HG03039 (cell line): ENCODE results near the gene EIF5A.

ENCODE experiments used
- ATAC-seq: cut with Tn5 transposase; IDR thresholded peaks from one replicate; pipeline ENCODE4 v1.9.1; 2021; ENCODE audit warnings: mild to moderate bottlenecking, moderate library complexity; ENCODE audit not compliant: unreplicated experiment

The EIF5A gene

GRCh38 chr17:7306911-7307685 lies at the start of gene EIF5A:
EIF5A (plus strand) TSS chr17:7307628; CDS start chr17:7309636, 2,008 bp downstream.
- peak; percentile 64 for ATAC-seq

DNA sequence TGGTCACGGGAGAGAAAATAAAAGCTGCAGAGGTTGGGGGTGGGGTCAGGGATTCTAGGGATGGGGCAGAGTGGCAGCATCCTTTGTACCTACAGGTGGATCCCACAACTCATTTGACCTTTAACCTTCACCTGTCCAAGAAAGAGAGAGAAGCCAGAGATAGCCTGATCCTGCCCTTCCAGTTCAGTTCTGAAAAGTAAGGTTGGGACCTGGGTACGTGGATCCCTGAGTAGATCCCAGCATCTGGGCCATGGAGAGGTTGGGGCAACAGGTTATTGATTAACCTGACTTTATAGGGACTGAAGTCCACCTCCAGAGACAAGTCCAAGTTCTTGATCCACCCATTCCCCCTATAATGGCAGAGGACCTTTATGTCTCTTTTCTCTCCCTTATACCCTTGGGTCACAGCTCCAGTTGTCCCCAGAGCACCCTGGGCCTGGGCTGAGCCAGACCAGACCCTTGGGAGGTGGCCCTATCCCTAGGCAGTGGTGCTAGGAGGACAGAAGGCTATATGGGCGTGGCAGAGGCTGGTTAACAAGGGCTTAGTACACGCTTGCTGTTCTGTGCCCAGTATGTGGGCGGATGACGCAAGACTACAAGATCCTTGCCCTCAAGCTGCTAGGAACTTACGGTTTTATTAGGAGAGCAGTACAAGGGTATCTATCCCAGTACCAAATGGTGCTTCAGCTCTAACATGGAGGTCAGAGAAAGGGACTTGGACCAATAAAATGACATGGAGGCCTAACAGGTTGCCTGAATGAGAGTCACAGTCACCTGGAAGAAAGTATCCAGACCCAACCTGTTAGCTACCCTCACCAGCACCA lies 48.5 kb upstream of the EIF5A start:
- no peak for ATAC-seq

- ATAC-seq = no peak
These were observed 47.9 kb upstream of the EIF5A start for GRCh38 chr17:7259555-7259889.

DNA sequence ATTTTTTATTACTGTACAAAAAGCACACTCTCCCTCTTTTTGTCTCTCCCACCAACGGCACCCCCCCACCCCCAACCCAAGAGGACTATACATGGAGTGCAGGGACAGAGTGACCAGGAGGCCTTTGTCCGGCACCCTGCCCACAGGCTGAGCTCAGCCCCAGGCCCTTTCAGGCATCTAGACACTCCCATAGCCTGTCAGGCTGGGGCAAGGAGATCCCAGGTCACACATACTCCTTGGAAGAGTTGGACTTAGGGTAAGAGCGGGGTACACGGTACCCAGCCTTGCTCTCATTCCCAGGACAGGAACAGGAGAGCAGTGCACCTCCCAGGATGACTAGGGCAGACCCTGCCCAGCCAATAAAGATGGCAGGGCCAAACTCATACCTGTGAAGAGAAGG lies 47.3 kb upstream of the EIF5A start:
- ATAC-seq = no peak

DNA sequence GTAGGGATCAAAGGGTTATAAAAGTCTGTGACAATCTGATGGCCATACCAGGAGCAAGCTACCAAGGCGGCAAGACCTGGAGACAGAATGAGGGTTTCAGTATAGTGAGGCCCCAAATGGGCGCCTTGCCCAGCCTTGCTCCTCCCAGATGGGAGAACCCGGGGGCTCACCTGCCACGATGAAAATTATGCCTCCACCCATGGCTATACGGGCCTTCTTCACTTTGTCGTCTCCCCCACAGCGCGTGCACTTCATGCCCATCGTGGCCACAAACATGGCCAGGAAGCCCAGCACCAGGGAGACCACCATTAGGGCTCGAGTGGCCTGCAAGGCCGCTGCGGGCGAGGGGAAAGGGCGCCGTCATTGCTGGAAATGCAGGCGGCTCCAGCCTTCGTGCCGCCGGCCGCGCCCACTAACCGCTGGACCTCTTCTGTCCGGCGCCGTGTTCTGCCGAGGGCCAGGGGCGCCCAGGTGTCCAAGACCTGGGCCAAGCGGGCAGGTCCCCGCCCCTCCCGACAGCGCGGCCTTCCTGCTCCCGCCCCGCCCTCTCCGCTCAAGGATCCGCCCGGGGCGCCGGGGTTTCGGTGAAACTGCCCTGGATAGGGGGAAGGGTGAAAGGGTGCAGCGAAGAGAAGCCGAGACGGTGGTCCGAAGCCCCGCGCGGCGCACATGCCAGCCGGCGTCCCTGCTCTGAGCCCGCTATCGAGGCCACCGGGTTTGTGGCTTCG lies 46.6 kb upstream of the EIF5A start:
- ATAC-seq = no peak

- no peak for ATAC-seq
These were observed 45.8 kb upstream of the EIF5A start for GRCh38 chr17:7261379-7262191.

- no peak for ATAC-seq
These were observed 45.1 kb upstream of the EIF5A start, which contains the start of gene CLDN7 for GRCh38 chr17:7262192-7262934. CLDN7 (minus strand) TSS chr17:7262478; CDS start chr17:7262043, 435 bp downstream.

DNA sequence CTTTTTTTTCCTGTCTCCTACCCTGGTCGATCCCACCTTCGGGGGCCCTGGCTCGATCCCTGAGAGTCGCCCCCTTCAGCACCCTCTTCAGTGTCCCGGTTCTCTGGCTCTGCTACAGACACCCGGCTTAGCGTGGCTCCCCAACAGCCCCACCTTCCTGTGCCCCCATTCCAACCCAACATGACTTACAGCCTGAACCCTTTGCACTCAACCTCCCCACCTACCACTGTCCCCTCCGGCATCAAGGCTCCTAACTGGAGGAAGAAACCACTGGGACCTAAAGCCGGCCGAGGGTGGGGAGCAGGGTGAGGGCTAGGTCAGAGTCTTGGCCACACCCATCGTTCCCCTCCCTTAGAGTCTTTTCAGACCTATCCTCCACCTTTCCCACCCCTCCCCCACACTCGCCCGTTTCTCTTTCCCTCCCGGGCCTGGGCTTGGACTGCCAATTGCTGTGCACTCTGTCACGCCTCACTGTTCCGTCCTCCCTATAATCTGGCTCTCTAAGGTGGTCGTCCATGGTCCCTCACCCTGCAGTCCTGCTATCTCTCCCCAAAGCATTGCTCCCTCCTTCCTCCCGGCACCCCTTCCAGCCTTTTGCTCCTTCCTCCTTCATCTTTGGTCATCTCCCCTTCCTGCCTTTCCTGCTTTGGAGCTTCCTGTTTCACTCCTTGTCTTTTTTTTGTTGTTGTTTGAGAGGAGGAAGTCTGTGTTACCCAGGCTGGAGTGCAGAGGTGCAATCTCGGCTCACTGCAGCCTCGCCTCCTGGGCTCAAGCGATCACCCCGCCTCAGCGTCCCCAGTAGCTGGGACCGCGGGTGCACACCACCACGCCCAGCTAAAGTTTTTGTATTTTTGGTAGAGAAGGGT lies 44.3 kb upstream of the EIF5A start:
- ATAC-seq = no peak

GRCh38 chr17:7263801-7264078 lies 43.7 kb upstream of the EIF5A start:
- ATAC-seq = no peak

DNA sequence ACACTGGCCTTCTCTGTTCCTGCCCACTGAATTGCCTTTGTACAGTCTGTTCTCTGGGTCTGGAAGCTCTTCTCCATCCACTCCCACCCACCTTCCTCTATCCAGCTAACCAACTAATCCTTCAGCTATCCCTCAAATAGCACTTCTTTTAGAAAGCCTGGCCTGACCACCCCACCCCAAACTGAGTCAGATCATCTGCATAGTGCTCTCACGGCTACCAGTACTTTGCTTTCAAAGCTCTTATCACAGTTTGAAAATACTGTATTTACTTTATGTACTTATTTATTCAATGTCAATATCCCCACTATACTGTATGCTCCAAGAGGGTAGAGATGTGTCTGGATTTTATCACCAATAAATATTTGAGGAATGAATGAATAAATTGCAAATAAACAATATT lies 40.6 kb upstream of the EIF5A start:
- no peak for ATAC-seq

DNA sequence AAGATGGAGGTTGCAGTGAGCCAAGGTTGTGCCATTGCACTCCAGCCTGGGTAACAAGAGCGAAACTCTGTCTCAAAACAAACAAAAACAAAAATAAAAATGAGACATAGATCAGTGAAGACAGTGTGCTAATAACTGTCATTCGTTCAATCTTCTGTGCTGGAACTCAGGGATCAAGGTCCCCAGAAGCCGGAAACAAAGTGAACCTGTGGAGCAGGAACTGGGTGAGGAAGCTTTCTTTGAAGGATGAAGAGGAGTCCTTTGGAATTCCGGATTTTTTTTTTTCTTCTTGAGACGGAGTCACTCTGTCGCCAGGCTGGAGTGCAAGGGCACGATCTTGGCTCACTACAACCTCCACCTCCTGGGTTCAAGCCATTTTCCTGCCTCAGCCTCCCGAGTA lies 28.0 kb upstream of the EIF5A start:
- ATAC-seq = no peak

DNA sequence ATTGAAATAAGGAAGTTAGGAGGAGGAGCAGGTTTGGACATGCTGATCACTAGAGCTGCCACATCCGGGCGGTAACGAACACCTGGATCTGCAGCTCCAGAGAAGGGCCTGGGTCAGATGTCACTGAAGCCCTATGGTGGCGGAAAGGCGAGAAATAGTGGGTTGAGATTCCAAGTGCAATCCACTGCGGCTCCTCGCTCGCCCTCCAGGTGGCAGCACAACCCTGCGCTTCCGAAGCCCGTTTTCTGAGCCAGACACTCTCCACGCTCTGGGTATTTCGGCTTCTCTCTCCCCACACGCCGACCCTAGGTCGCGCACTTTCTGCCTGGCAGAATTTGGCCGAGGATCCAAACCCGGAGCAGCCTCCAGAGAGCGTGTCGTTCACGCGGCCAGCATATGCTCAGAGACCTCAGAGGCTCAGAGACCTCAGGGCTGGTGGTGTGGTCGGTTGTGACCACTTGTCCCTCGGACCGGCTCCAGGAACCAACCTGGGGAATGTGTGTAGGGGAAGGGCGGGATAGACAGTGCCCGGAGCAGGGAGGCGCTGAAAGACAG lies 26.8 kb upstream of the EIF5A start:
- ATAC-seq = no peak

DNA sequence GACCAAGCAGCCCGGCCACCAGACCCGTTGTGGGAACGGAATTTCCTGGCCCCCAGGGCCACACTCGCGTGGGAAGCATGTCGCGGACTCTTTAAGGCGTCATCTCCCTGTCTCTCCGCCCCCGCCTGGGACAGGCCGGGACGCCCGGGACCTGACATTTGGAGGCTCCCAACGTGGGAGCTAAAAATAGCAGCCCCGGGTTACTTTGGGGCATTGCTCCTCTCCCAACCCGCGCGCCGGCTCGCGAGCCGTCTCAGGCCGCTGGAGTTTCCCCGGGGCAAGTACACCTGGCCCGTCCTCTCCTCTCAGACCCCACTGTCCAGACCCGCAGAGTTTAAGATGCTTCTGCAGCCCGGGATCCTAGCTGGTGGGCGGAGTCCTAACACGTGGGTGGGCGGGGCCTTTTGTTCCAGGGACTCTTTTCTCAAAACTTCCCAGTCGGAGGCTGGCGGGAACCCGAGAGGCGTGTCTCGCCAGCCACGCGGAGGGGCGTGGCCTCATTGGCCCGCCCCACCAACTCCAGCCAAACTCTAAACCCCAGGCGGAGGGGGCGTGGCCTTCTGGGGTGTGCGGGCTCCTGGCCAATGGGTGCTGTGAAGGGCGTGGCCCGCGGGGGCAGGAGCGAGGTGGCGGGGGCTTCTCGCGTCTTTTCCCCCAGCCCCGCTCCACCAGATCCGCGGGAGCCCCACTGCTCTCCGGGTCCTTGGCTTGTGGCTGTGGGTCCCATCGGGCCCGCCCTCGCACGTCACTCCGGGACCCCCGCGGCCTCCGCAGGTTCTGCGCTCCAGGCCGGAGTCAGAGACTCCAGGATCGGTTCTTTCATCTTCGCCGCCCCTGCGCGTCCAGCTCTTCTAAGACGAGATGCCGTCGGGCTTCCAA lies 26.1 kb upstream of the EIF5A start, which contains the start of gene SLC2A4:
SLC2A4 (plus strand) TSS at position 645 of the 879 bp plus-strand sequence; CDS start at position 862, 217 bp downstream.
- peak; percentile 59 for ATAC-seq

DNA sequence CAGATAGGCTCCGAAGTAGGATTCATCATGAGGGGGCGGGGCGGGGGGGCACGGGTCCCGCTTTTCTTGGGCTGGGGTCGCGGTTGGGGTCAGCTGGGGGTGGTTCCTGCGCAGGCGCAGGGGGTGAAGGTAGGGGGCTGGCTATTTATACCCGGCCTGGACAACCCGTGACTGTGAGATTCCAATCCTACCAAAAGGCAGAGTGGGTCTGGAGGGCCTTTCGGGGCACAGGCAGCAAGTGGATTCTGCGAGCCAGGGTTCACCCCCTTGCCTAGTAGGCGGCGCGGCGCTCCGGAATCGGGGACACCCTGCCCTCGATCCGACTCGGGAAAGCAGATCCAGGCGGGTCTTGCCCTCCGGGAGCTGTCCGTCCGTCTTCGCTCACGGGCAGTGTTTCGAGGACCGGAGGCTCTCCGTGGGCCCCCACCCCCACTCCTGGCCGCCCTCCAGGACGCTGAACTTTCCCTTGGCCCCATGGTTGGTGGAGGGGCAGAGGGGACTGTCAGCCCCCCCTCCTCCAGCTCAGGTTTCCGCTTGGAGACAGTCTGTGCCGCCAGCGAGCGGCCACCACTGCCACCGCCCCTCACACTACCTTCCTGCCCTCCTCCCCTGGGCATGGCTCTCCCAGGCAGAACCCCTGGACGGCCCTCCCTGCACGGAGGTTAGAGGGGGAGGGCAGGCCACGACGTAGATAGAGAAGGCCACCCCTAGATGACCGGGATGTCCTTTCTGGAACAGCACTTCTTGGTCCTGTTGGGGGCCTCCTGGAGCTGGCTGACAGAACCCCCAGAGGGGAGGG lies 25.3 kb upstream of the EIF5A start:
- no peak for ATAC-seq

GRCh38 chr17:7282752-7283321 lies 24.6 kb upstream of the EIF5A start:
- ATAC-seq = no peak

GRCh38 chr17:7283471-7284216 lies 23.8 kb upstream of the EIF5A start:
- no peak for ATAC-seq
